Ovary (tissue), 9 donors: ENCODE measurements around the gene PBRM1. TPM values are rescaled to one million over a fixed set of nuclear protein-coding genes. Genes with fewer than 3 reads are reported as not detected.

Source experiments
- DNase-seq, 5 donors: peaks; one replicate each; pipeline ENCODE4 v3.0.0-alpha.2; 2019 to 2020
- H3K27ac ChIP-seq, 2 donors: fragments of 200-600 bp; one replicate each; pipeline versions ENCODE4 v1.5.1 to v1.8.0; 2019 to 2022
- H3K27me3 ChIP-seq: fragments of 200-600 bp; one replicate; pipeline ENCODE4 v1.8.0; 2022
- H3K36me3 ChIP-seq: fragments of 200-600 bp; sonication (generic); one replicate; pipeline ENCODE4 v1.5.1; 2019
- H3K4me1 ChIP-seq: one replicate; pipeline ENCODE4 v1.8.1; 2013; ENCODE audit warnings: mild to moderate bottlenecking, moderate library complexity; ENCODE audit not compliant: insufficient read depth
- H3K4me3 ChIP-seq: fragments of 200-600 bp; sonication (generic); one replicate; pipeline ENCODE4 v1.5.1; 2017
- H3K9me3 ChIP-seq, 2 donors: fragments of 200-600 bp in 1 of 2; sonication (generic) in 1 of 2; one replicate each; pipeline versions ENCODE4 v1.5.1 to v1.8.1; 2013 to 2019; ENCODE audit warnings: mild to moderate bottlenecking in 1 of 2, moderate library complexity in 1 of 2
- EP300 ChIP-seq: sonication (generic); formaldehyde crosslinking; IDR thresholded peaks from one replicate; pipeline ENCODE4 v1.6.1; 2017; ENCODE audit warnings: antibody characterized with exemption
- POLR2A ChIP-seq: fragments of 450-650 bp; IDR thresholded peaks from one replicate; pipeline ENCODE4 v1.6.1; 2017; ENCODE audit warnings: antibody characterized with exemption, mild to moderate bottlenecking, moderate library complexity
- WGBS, 3 donors: extraction: QIAGEN DNeasy Blood & Tissue Kit in 1 of 3; methylation state at CpG; one replicate each; pipeline versions ENCODE4 v1.1.5 to v1.1.7; 2013 to 2017; 5-methylcytosine and 5-hydroxymethylcytosine counted together
- intact Hi-C, 4 donors: fragments of 100-400 bp; cut with DNase I; formaldehyde crosslinking; loops; one replicate each; pipeline versions ENCODE4 v1.11.0 to v1.15.1; 2022 to 2023
- polyA plus RNA-seq, 2 donors: library from polyadenylated mRNA; stranded (reverse); fragments of 200-250 nt in 1 of 2; fragments of 350-450 nt in 1 of 2; fragmentation: Illumina TruSeq in 1 of 2; extraction: RNeasy Lipid Tissue Mini Kit (QIAGEN cat#74804) in 1 of 2; gene quantifications; one replicate each; pipeline ENCODE4 v1.2.3, GENCODE V29; 2013 to 2014
- total RNA-seq, 7 donors: library from RNA; depleted of rRNA in 2 of 7; stranded (reverse); fragments of >200 nt in 2 of 7; fragmentation: NEBNext Ultra II Directional in 3 of 7; extraction: Animal tissue kit (Norgen Biotek cat#: 25700) in 3 of 7; gene quantifications; one replicate each; pipeline versions ENCODE4 v1.1.0 to v1.2.4, GENCODE V29; 2016 to 2023
- TF ChIP-seq, protein P1 (sequence below), 3 donors: fragments of 450-650 bp in 2 of 3; fragments of 200-600 bp in 1 of 3; IDR thresholded peaks; one replicate each; pipeline versions ENCODE4 v1.5.1 to v1.8.0; 2016 to 2022; ENCODE audit warnings: antibody characterized with exemption in 3 of 3, mild to moderate bottlenecking in 1 of 3
- donor health status: DM: no; HTN: no; CAD: no; lungs with moderate emphysema.
- donor health status: DM: no; HTN: no; CAD: no.
- donor health status: Bipolar disorder and iron deficiency.
- donor health status: DM: yes; HTN: yes; CAD: no.
- donor health status: DM: no; HTN: no; CAD: no.
- donor health status: DM: yes; HTN: yes; CAD: no.

PBRM1 gene
- total and polyA plus RNA-seq, 9 donors = 19.8 to 95.7 (median 69.7) TPM

- no peaks in the 10 kb centered on the region for H3K27me3 ChIP-seq
- no peaks in the 10 kb centered on the region for H3K9me3 ChIP-seq
- H3K4me3 ChIP-seq = no peak overlapping the region
- no peaks in the 10 kb centered on the region for H3K36me3 ChIP-seq
- DNase-seq = no peak
- H3K4me1 ChIP-seq = no peaks in the 10 kb centered on the region
- intact Hi-C loops = no loop called here
- 74 to 89% (median 85%) methylated on average over 7 of the region's 7 CpGs for WGBS, 3 donors
- no peak overlapping the region for H3K27ac ChIP-seq
- TF ChIP-seq POLR2A = no peak
- TF ChIP-seq, protein P1, sequence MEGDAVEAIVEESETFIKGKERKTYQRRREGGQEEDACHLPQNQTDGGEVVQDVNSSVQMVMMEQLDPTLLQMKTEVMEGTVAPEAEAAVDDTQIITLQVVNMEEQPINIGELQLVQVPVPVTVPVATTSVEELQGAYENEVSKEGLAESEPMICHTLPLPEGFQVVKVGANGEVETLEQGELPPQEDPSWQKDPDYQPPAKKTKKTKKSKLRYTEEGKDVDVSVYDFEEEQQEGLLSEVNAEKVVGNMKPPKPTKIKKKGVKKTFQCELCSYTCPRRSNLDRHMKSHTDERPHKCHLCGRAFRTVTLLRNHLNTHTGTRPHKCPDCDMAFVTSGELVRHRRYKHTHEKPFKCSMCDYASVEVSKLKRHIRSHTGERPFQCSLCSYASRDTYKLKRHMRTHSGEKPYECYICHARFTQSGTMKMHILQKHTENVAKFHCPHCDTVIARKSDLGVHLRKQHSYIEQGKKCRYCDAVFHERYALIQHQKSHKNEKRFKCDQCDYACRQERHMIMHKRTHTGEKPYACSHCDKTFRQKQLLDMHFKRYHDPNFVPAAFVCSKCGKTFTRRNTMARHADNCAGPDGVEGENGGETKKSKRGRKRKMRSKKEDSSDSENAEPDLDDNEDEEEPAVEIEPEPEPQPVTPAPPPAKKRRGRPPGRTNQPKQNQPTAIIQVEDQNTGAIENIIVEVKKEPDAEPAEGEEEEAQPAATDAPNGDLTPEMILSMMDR (IDR thresholded peaks at IDR 0.05) = no peak
- no peak for TF ChIP-seq EP300
Measured at GRCh38 chr3:52511509-52511908, 174.2 kb downstream of the PBRM1 start.

DNA sequence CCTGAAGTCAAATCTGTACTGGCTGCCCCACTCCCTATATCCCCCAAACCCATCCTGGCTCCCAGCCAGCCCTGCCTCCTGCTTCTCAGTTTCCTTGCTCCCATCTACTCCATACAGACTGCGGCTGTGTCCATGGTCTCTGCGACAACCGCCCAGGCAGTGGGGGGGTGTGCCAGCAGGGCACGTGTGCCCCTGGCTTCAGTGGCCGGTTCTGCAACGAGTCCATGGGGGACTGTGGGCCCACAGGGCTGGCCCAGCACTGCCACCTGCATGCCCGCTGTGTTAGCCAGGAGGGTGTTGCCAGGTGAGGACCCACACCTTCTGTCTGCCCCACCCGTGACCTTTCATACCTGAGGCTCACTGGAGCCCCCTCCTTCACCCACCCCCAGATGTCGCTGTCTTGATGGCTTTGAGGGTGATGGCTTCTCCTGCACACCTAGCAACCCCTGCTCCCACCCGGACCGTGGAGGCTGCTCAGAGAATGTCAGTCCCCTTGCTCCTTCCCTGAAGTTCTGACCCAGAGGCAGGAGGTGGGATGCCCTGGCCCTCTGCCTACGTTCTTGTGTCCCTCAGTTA, 175.9 kb downstream of the PBRM1 start:
- Histone ChIP-seq H3K36me3 (no peaks in the 10 kb centered on the region), H3K4me3 (no peak overlapping the region), H3K9me3 (no peaks in the 10 kb centered on the region), H3K4me1 (no peaks in the 10 kb centered on the region), H3K27me3 (no peaks in the 10 kb centered on the region), H3K27ac (no peak overlapping the region)
- intact Hi-C loops = no loop called here
- 62 to 70% (median 63%) methylated on average over 12 of the region's 12 CpGs for WGBS, 3 donors
- TF ChIP-seq POLR2A (no peak), EP300 (no peak)
- TF ChIP-seq, protein P1 (IDR thresholded peaks at IDR 0.05) = no peak
- DNase-seq = no peak

DNA sequence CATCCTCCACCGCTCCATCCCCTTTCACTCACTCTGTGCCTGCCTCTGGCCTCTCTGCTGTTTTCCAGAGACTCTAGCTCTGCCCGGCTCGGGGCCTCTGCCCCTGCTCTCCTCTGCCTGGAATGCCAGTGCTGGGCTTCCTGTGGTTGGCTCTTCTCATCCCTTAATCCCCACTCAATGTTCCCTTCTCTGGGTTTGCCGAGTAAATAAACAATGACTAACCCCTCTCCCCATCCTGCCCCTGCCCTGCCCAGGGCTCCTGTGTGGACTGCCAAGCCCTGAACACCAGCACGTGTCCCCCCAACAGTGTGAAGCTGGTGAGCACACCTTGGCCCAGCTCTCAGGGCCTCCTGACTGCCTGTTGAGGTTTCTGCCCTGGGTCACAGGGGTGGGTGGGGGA, 178.4 kb downstream of the PBRM1 start:
- Histone ChIP-seq H3K27me3 (no peaks in the 10 kb centered on the region), H3K4me1 (no peaks in the 10 kb centered on the region), H3K27ac (no peak overlapping the region), H3K36me3 (no peaks in the 10 kb centered on the region), H3K9me3 (no peaks in the 10 kb centered on the region), H3K4me3 (no peak overlapping the region)
- DNase-seq = no peak
- 78 to 83% (median 80%) methylated on average over 5 of the region's 5 CpGs for WGBS, 3 donors
- TF ChIP-seq, protein P1 (IDR thresholded peaks at IDR 0.05) = no peak
- intact Hi-C loops = no loop called here

DNA sequence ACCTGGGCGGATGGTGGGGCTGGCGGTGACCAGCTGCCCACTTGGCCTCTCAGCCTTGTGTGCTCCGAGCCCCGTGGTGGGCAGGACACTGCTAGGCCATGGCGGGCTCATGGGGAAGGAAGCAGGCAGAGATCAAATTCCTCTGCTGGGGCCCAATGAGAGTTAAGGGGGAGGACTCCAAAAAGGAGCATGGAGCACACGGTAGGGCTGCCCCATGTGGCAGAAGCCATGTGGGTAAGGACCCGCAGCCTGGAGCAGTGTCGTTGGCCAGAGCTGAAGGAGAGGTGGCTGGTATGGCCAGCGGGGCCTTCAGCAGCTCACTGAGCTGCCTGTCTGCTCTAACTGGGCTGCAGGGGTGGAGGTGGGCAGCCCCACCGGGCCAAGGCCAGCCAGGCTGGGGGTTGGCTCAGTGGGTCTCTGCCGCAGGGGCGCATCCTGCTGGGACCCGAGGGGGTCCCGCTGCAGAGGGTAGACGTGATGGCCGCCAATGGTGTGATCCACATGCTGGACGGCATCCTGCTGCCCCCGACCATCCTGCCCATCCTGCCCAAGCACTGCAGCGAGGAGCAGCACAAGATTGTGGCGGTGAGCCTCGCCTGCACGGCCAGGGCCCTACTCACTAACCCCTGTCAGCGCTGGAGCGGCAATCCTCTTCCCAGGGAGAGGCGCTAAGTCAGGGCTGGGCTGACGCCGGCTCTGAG, 179.3 kb downstream of the PBRM1 start:
- H3K4me1 ChIP-seq = no peaks in the 10 kb centered on the region
- no peak overlapping the region for H3K27ac ChIP-seq
- H3K9me3 ChIP-seq = no peaks in the 10 kb centered on the region
- TF ChIP-seq, protein P1 (IDR thresholded peaks at IDR 0.05) = no peak
- TF ChIP-seq EP300 = no peak
- no peak for TF ChIP-seq POLR2A
- intact Hi-C loops = no loop called here
- no peak for DNase-seq
- H3K27me3 ChIP-seq = no peaks in the 10 kb centered on the region
- 79 to 81% (median 80%) methylated on average over 26 to 27 of the region's 27 CpGs for WGBS, 3 donors
- no peak overlapping the region for H3K4me3 ChIP-seq
- no peaks in the 10 kb centered on the region for H3K36me3 ChIP-seq
